Ureter (tissue), 1 donor: ENCODE data around the gene KANK4. TPM values are rescaled to one million over a fixed set of nuclear protein-coding genes. Genes with fewer than 3 reads are reported as not detected.

Source experiments
- DNase-seq: peaks from one replicate; pipeline ENCODE4 v3.0.0-alpha.2; 2020; ENCODE audit warnings: low spot score
- total RNA-seq: library from RNA; stranded (reverse); gene quantifications from one replicate; pipeline ENCODE4 v1.2.4, GENCODE V29; 2023
- donor health status: DM: yes; HTN: yes; CAD: no.

KANK4 gene
- total RNA-seq, 1 donor from 2014 or later = 0.13 TPM

GRCh38 chr1:62336995-62337705, 17.9 kb upstream of the KANK4 start:
- no peak for DNase-seq

- no peak for DNase-seq
Observed at GRCh38 chr1:62336638-62336994, 17.4 kb upstream of the KANK4 start.

- DNase-seq = no peak
Observed at GRCh38 chr1:62335656-62336055, 16.4 kb upstream of the KANK4 start.

- no peak for DNase-seq
Observed at GRCh38 chr1:62334434-62334985, 15.3 kb upstream of the KANK4 start.

GRCh38 chr1:62333441-62333840, 14.2 kb upstream of the KANK4 start:
- no peak for DNase-seq

GRCh38 chr1:62327360-62328055, 8.3 kb upstream of the KANK4 start:
- no peak for DNase-seq

GRCh38 chr1:62325681-62326080, 6.4 kb upstream of the KANK4 start:
- DNase-seq = no peak

- no peak for DNase-seq
Observed at GRCh38 chr1:62325081-62325480, 5.8 kb upstream of the KANK4 start.

GRCh38 chr1:62321446-62321845, 2.2 kb upstream of the KANK4 start:
- no peak for DNase-seq

GRCh38 chr1:62318320-62318755, 896 bp downstream of the KANK4 start:
- DNase-seq = no peak

- no peak for DNase-seq
Observed at GRCh38 chr1:62317021-62317768, 2.0 kb downstream of the KANK4 start.

GRCh38 chr1:62316135-62316534, 3.1 kb downstream of the KANK4 start:
- DNase-seq = no peak

- no peak for DNase-seq
Observed at GRCh38 chr1:62315387-62315786, 3.8 kb downstream of the KANK4 start.

- DNase-seq = no peak
Observed at GRCh38 chr1:62314454-62315350, 4.5 kb downstream of the KANK4 start.

GRCh38 chr1:62312698-62313097, 6.5 kb downstream of the KANK4 start:
- DNase-seq = no peak

GRCh38 chr1:62311473-62311943, 7.7 kb downstream of the KANK4 start:
- no peak for DNase-seq

- no peak for DNase-seq
Observed at GRCh38 chr1:62309906-62310305, 9.3 kb downstream of the KANK4 start.

GRCh38 chr1:62308606-62309005, 10.6 kb downstream of the KANK4 start:
- no peak for DNase-seq

- DNase-seq = no peak
Observed at GRCh38 chr1:62307895-62308492, 11.2 kb downstream of the KANK4 start.

- DNase-seq = no peak
Observed at GRCh38 chr1:62307446-62307845, 11.8 kb downstream of the KANK4 start.

- no peak for DNase-seq
Observed at GRCh38 chr1:62306065-62306464, 13.2 kb downstream of the KANK4 start.
